Spleen (tissue), 11 donors: ENCODE measurements around the gene PCNX4. TPM values are rescaled to one million over a fixed set of nuclear protein-coding genes. Genes with fewer than 3 reads are reported as not detected.

Source experiments
- DNase-seq: peaks from one replicate; pipeline ENCODE4 v3.0.0-alpha.2; 2020
- H3K27ac ChIP-seq, 8 donors: fragments of 200-600 bp; sonication (generic) in 7 of 8; 1 replicate in 4 of 8; 2 replicates in 4 of 8; pipeline versions ENCODE4 v1.5.0 to v1.8.0; 2016 to 2021; ENCODE audit warnings: inconsistent platforms in 4 of 8, mild to moderate bottlenecking in 4 of 8, moderate library complexity in 1 of 8
- H3K27me3 ChIP-seq, 7 donors: fragments of 200-600 bp; sonication (generic) in 6 of 7; replicated peaks in 1 of 7; 1 replicate in 4 of 7; 2 replicates in 3 of 7; pipeline versions ENCODE4 v1.5.0 to v1.8.0; 2016 to 2021; ENCODE audit warnings: inconsistent platforms in 3 of 7, mild to moderate bottlenecking in 1 of 7
- H3K36me3 ChIP-seq, 6 donors: fragments of 200-600 bp; sonication (generic) in 5 of 6; 1 replicate in 4 of 6; 2 replicates in 2 of 6; pipeline versions ENCODE4 v1.5.0 to v1.8.0; 2016 to 2021; ENCODE audit warnings: inconsistent platforms in 2 of 6
- H3K4me1 ChIP-seq, 6 donors: fragments of 200-600 bp; sonication (generic) in 5 of 6; 1 replicate in 3 of 6; 2 replicates in 3 of 6; pipeline versions ENCODE4 v1.5.0 to v1.8.0; 2016 to 2021; ENCODE audit warnings: inconsistent platforms in 3 of 6
- H3K4me3 ChIP-seq, 8 donors: fragments of 200-600 bp; sonication (generic) in 7 of 8; 1 replicate in 4 of 8; 2 replicates in 4 of 8; pipeline versions ENCODE4 v1.5.0 to v1.8.0; 2016 to 2021; ENCODE audit warnings: inconsistent platforms in 4 of 8, mild to moderate bottlenecking in 4 of 8, moderate library complexity in 2 of 8
- H3K9me3 ChIP-seq, 8 donors: fragments of 200-600 bp; sonication (generic) in 7 of 8; 1 replicate in 4 of 8; 2 replicates in 4 of 8; pipeline versions ENCODE4 v1.5.0 to v1.8.0; 2016 to 2021; ENCODE audit warnings: inconsistent platforms in 4 of 8
- POLR2A ChIP-seq, 3 donors: fragments of 450-650 bp; IDR thresholded peaks; one replicate each; pipeline ENCODE4 v1.5.1; 2017; ENCODE audit warnings: antibody characterized with exemption in 3 of 3, mild to moderate bottlenecking in 1 of 3
- POLR2AphosphoS5 ChIP-seq, 3 donors: sonication (generic); formaldehyde crosslinking; IDR thresholded peaks; one replicate each; pipeline ENCODE4 v1.5.1; 2017; ENCODE audit warnings: antibody characterized with exemption in 3 of 3
- WGBS, 5 donors: extraction: QIAGEN DNeasy Blood & Tissue Kit in 3 of 5; methylation state at CpG; one replicate each; pipeline versions ENCODE4 v1.1.5 to v1.1.7; 2013 to 2018; 5-methylcytosine and 5-hydroxymethylcytosine counted together
- intact Hi-C: fragments of 100-400 bp; cut with DNase I; formaldehyde crosslinking; loops from one replicate; pipeline ENCODE4 v1.15.0; 2023; ENCODE audit warnings: low total_unique reads
- polyA plus RNA-seq, 3 donors: library from polyadenylated mRNA; stranded (reverse); fragments of 200-250 nt; gene quantifications; one replicate each; pipeline ENCODE4 v1.2.1, GENCODE V29; 2013
- total RNA-seq, 7 donors: library from RNA; depleted of rRNA in 3 of 7; stranded (reverse); fragments of >200 nt in 3 of 7; fragmentation: NEBNext Ultra II Directional in 4 of 7; extraction: Animal tissue kit (Norgen Biotek cat#: 25700) in 4 of 7; gene quantifications; one replicate each; pipeline versions ENCODE4 v1.1.0 to v1.2.1, GENCODE V29; 2016 to 2021
- TF ChIP-seq, protein P1 (sequence below), 11 experiments: fragments of 200-600 bp in 7 of 11; fragments of 450-650 bp in 4 of 11; sonication (generic) in 4 of 11; IDR thresholded peaks in 8 of 11; conservative IDR thresholded peaks in 3 of 11; 1 replicate in 7 of 11; 2 replicates in 4 of 11; pipeline versions ENCODE4 v1.4.0 to v1.8.0; 2016 to 2021; ENCODE audit warnings: antibody characterized with exemption in 11 of 11, inconsistent platforms in 4 of 11, mild to moderate bottlenecking in 1 of 11
- donor health status: healthy with polysubstance abuse.
- donor health status: DM: no; HTN: no; CAD: no; lungs with moderate emphysema.
- donor health status: DM: no; HTN: no; CAD: no.
- donor health status: Bipolar disorder and iron deficiency.
- donor health status: healthy.
- donor health status: DM: no; HTN: no; CAD: no.
- donor health status: DM: yes; HTN: yes; CAD: no.

The PCNX4 gene
- total and polyA plus RNA-seq, 10 donors: 11.5 to 102 (median 41.2) TPM

DNA sequence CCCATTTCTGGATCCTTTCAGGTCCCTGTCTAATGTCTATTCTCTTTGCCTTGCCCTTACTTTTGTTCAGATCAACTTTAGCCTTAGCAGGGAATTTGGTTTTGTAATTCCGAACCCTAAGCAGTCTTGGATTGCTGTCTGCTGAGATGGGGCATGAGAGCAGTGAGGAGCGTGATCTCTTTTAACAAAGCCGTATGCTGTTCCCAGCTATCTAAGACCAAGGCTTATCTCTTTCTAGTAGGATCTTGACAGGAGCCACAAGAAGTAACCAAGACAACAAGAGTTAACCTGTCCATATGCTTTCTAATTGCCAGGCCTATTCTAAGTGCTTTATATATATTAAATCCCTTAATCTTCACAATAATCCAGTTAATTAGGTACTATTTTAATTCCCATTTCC lies 78.0 kb downstream of the PCNX4 start:
- H3K27me3 ChIP-seq: no peaks in the 10 kb centered on the region
- WGBS, 5 donors: 90 to 100% (median 96%) methylated on average over 3 of the region's 3 CpGs
- peaks cover 7 to 15% (median 11%) of the 10 kb centered on the region in 6 donors for H3K4me1 ChIP-seq
- H3K9me3 ChIP-seq: no peaks in the 10 kb centered on the region
- H3K36me3 ChIP-seq: no peaks in the 10 kb centered on the region
- TF ChIP-seq POLR2AphosphoS5 (IDR thresholded peaks at IDR 0.05): no peak
- TF ChIP-seq POLR2A (IDR thresholded peaks at IDR 0.05): no peak
- TF ChIP-seq, protein P1, sequence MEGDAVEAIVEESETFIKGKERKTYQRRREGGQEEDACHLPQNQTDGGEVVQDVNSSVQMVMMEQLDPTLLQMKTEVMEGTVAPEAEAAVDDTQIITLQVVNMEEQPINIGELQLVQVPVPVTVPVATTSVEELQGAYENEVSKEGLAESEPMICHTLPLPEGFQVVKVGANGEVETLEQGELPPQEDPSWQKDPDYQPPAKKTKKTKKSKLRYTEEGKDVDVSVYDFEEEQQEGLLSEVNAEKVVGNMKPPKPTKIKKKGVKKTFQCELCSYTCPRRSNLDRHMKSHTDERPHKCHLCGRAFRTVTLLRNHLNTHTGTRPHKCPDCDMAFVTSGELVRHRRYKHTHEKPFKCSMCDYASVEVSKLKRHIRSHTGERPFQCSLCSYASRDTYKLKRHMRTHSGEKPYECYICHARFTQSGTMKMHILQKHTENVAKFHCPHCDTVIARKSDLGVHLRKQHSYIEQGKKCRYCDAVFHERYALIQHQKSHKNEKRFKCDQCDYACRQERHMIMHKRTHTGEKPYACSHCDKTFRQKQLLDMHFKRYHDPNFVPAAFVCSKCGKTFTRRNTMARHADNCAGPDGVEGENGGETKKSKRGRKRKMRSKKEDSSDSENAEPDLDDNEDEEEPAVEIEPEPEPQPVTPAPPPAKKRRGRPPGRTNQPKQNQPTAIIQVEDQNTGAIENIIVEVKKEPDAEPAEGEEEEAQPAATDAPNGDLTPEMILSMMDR (IDR thresholded peaks at IDR 0.05 in 8 of 11, conservative IDR thresholded peaks at IDR 0.05 in 3 of 11): no peak
- no peak overlapping the region for H3K4me3 ChIP-seq
- H3K27ac ChIP-seq: no peak overlapping the region
- no peak for DNase-seq
- intact Hi-C loops: no loop called here

DNA sequence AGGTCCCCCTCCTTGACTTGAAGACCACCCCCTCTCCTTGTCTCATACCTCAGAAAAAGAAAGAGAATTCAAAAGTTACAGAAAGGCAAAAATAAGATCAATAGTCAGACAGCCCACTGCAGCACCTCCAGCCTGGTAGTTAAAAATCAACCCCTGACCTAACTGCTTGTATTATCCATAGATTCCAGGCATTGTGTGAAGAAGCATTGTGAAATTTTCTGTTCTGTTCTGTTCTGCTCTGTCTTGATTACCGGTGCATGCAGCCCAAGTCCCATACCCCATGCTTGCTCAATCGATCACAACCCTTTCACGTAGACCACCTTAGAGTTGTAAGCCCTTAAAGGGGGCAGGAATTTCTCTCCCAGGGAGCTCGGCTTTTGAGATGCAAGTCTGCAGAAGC lies 79.2 kb downstream of the PCNX4 start:
- intact Hi-C loops: no loop called here
- WGBS, 5 donors: 92 to 97% (median 94%) methylated on average over 4 of the region's 4 CpGs
- Histone ChIP-seq H3K36me3 (no peaks in the 10 kb centered on the region), H3K27ac (no peak overlapping the region), H3K4me3 (no peak overlapping the region), H3K4me1 (peaks cover 2 to 7% (median 5%) of the 10 kb centered on the region in 6 donors), H3K9me3 (no peaks in the 10 kb centered on the region), H3K27me3 (no peaks in the 10 kb centered on the region)
- DNase-seq: no peak
- TF ChIP-seq POLR2A (IDR thresholded peaks at IDR 0.05) (no peak), POLR2AphosphoS5 (IDR thresholded peaks at IDR 0.05) (no peak)
- TF ChIP-seq, protein P1 (IDR thresholded peaks at IDR 0.05 in 8 of 11, conservative IDR thresholded peaks at IDR 0.05 in 3 of 11): no peak

DNA sequence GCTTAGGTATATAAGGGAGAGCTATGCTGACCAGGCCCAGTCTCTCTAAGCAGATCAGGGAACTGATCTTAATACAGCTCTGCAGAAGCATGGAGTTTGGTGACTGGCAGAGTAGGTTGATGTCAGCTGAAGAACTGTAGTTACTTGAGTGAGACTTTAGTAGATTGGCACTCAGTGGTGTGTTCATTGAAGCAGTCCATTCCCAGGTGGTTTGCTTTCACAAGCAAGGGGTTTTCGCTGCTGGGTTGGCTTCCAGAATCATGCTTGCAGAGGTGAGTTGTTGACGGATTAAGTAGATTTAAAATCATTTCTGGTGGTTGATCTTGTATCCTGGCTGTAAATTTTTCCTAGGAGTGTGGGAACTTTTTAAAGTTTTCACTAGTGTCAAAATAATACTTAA lies 80.0 kb downstream of the PCNX4 start:
- WGBS, 5 donors: 89 to 95% (median 91%) methylated on average over 2 of the region's 2 CpGs
- H3K4me3 ChIP-seq: no peak overlapping the region
- H3K36me3 ChIP-seq: no peaks in the 10 kb centered on the region
- no peaks in the 10 kb centered on the region for H3K27me3 ChIP-seq
- no peak for DNase-seq
- H3K27ac ChIP-seq: no peak overlapping the region
- H3K4me1 ChIP-seq: no peaks in the 10 kb centered on the region
- intact Hi-C loops: no loop called here
- H3K9me3 ChIP-seq: no peaks in the 10 kb centered on the region
- TF ChIP-seq, protein P1 (IDR thresholded peaks at IDR 0.05 in 8 of 11, conservative IDR thresholded peaks at IDR 0.05 in 3 of 11): no peak
- TF ChIP-seq POLR2A (IDR thresholded peaks at IDR 0.05) (no peak), POLR2AphosphoS5 (IDR thresholded peaks at IDR 0.05) (no peak)

DNA sequence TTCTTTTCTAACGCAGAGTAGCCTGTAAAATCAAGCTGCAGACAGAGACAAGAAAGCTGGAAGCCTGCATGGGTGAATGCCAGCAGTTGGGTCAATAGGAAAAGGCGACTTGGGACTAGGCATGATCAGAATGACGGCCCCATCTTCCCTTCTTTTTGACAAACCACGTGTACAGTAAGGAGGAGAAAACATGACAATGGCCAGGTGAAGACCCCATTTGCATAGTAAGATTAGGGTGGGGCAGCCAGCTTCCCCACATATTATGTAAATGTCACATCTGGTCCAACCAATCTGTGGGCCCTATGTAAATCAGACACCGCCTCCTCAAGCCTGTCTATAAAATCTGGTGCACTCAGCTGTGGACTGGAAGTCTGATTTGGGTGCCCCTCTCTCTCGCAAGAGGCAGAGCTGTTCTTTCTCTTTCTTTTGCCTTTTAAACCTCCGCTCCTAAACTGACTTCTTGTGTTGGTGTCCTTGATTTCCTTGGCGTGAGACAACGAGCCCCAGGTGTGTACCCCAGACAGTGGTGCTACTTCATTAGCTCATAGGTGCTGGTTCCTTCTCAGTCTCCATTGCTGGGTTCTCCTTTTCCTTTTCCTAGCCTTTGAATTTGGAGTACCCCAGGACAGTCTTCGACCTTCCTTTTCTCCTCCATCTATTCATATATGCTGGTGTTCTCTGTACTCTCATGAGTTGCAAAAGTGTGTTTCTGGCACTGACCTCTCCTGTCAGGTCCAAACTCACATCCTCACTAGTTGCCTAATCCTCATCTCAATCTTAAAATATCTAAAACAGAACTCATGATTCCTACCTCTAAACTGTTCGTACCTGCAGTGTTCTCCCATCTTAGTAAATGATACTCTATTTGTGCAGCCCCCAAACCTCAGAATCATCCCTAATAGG lies 82.9 kb downstream of the PCNX4 start:
- TF ChIP-seq POLR2A (IDR thresholded peaks at IDR 0.05) (no peak), POLR2AphosphoS5 (IDR thresholded peaks at IDR 0.05) (no peak)
- TF ChIP-seq, protein P1 (IDR thresholded peaks at IDR 0.05 in 8 of 11, conservative IDR thresholded peaks at IDR 0.05 in 3 of 11): no peak
- peaks cover 0 to 14% (median 7%) of the 10 kb centered on the region in 8 donors for H3K9me3 ChIP-seq
- H3K27me3 ChIP-seq: no peaks in the 10 kb centered on the region
- 82 to 91% (median 85%) methylated on average over 11 of the region's 11 CpGs for WGBS, 5 donors
- no peaks in the 10 kb centered on the region for H3K4me1 ChIP-seq
- no peak for DNase-seq
- intact Hi-C loops: no loop called here
- H3K4me3 ChIP-seq: no peak overlapping the region
- H3K36me3 ChIP-seq: no peaks in the 10 kb centered on the region
- H3K27ac ChIP-seq: no peak overlapping the region
